H9 (cell line): Measurements from ENCODE around the gene MAP3K10. TPM values are rescaled to one million over a fixed set of nuclear protein-coding genes. Genes with fewer than 3 reads are reported as not detected.

ENCODE experiments used
- DNase-seq: peaks from one replicate; pipeline ENCODE4 v3.0.0-alpha.2; 2017
- H2AFZ ChIP-seq: one replicate; pipeline ENCODE4 v1.6.1; 2013; ENCODE audit warnings: mild to moderate bottlenecking, low read length, control low read depth, moderate library complexity
- H2AK5ac ChIP-seq: 2 replicates; pipeline ENCODE4 v1.6.1; 2013; ENCODE audit warnings: low read length, control low read depth, mixed read lengths; ENCODE audit not compliant: insufficient read length
- H2BK120ac ChIP-seq: one replicate; pipeline ENCODE4 v1.6.1; 2013; ENCODE audit warnings: low read depth, mild to moderate bottlenecking, low read length, control low read depth, inconsistent platforms; ENCODE audit not compliant: poor library complexity, severe bottlenecking
- H2BK12ac ChIP-seq: 2 replicates; pipeline ENCODE4 v1.6.1; 2013; ENCODE audit warnings: low read length, control low read depth, mixed read lengths, low read depth; ENCODE audit not compliant: insufficient read length
- H2BK15ac ChIP-seq: 2 replicates; pipeline ENCODE4 v1.6.1; 2013; ENCODE audit warnings: low read depth, low read length, control low read depth
- H2BK20ac ChIP-seq: one replicate; pipeline ENCODE4 v1.6.1; 2013; ENCODE audit warnings: low read depth, mild to moderate bottlenecking, low read length, control low read depth, inconsistent platforms; ENCODE audit not compliant: poor library complexity, severe bottlenecking
- H2BK5ac ChIP-seq: 2 replicates; pipeline ENCODE4 v1.6.1; 2013; ENCODE audit warnings: low read length, control low read depth, mixed read lengths; ENCODE audit not compliant: insufficient read length
- H3K14ac ChIP-seq: 2 replicates; pipeline ENCODE4 v1.6.1; 2013; ENCODE audit warnings: low read length, control low read depth; ENCODE audit not compliant: insufficient read depth
- H3K18ac ChIP-seq: 2 replicates; pipeline ENCODE4 v1.6.1; 2013; ENCODE audit warnings: low read depth, mild to moderate bottlenecking, mixed read lengths, low read length, control low read depth; ENCODE audit not compliant: insufficient read length
- H3K23ac ChIP-seq: 2 replicates; pipeline ENCODE4 v1.6.1; 2013; ENCODE audit warnings: low read length, control low read depth, mixed read lengths, low read depth; ENCODE audit not compliant: insufficient read length
- H3K23me2 ChIP-seq: 2 replicates; pipeline ENCODE4 v1.6.1; 2013; ENCODE audit warnings: low read depth, mild to moderate bottlenecking, mixed read lengths, low read length, control low read depth; ENCODE audit not compliant: insufficient read length, poor library complexity, severe bottlenecking
- H3K27ac ChIP-seq: 2 replicates; pipeline ENCODE4 v1.5.1; 2013; ENCODE audit warnings: low read length, control low read depth, mixed read lengths, low read depth; ENCODE audit not compliant: insufficient read length
- H3K27me3 ChIP-seq: 2 replicates; pipeline ENCODE4 v1.6.1; 2013; ENCODE audit warnings: low read length, control low read depth, inconsistent platforms; ENCODE audit not compliant: insufficient read depth
- H3K4ac ChIP-seq: 2 replicates; pipeline ENCODE4 v1.6.1; 2013; ENCODE audit warnings: low read depth, mild to moderate bottlenecking, control low read depth, inconsistent platforms, low read length, moderate library complexity
- H3K4me1 ChIP-seq: 2 replicates; pipeline ENCODE4 v1.6.1; 2013; ENCODE audit warnings: low read length, control low read depth, inconsistent platforms; ENCODE audit not compliant: insufficient read depth
- H3K4me2 ChIP-seq: 2 replicates; pipeline ENCODE4 v1.6.1; 2013; ENCODE audit warnings: low read length, control low read depth, mixed read lengths; ENCODE audit not compliant: insufficient read length, insufficient read depth
- H3K56ac ChIP-seq: 2 replicates; pipeline ENCODE4 v1.6.1; 2013; ENCODE audit warnings: low read depth, mild to moderate bottlenecking, mixed read lengths, low read length, control low read depth; ENCODE audit not compliant: insufficient read length
- H3K79me1 ChIP-seq: 2 replicates; pipeline ENCODE4 v1.6.1; 2013; ENCODE audit warnings: low read depth, mild to moderate bottlenecking, moderate library complexity, low read length, control low read depth, inconsistent platforms; ENCODE audit not compliant: insufficient read depth, poor library complexity, severe bottlenecking
- H3K79me2 ChIP-seq: 2 replicates; pipeline ENCODE4 v1.6.1; 2013; ENCODE audit warnings: low read length, control low read depth, inconsistent platforms; ENCODE audit not compliant: insufficient read depth
- H3K9ac ChIP-seq: 2 replicates; pipeline ENCODE4 v1.6.1; 2013; ENCODE audit warnings: low read length, control low read depth, mixed read lengths; ENCODE audit not compliant: insufficient read length; ENCODE audit errors: extremely low read depth
- H3K9me3 ChIP-seq: one replicate; pipeline ENCODE4 v1.6.1; 2013; ENCODE audit warnings: low read depth, low read length, inconsistent platforms; ENCODE audit not compliant: control insufficient read depth
- H3T11ph ChIP-seq: one replicate; pipeline ENCODE4 v1.6.1; 2013; ENCODE audit warnings: mild to moderate bottlenecking, low read length, control low read depth, inconsistent platforms
- H4K20me1 ChIP-seq: one replicate; pipeline ENCODE4 v1.6.1; 2013; ENCODE audit not compliant: control insufficient read depth, insufficient read length, insufficient read depth
- H4K5ac ChIP-seq: 2 replicates; pipeline ENCODE4 v1.6.1; 2013; ENCODE audit warnings: low read depth, mild to moderate bottlenecking, mixed read lengths, low read length, control low read depth; ENCODE audit not compliant: insufficient read length
- H4K8ac ChIP-seq: replicated peaks from 2 replicates; pipeline ENCODE4 v1.6.1; 2013; ENCODE audit warnings: low read length, control low read depth, mixed read lengths, low read depth; ENCODE audit not compliant: insufficient read length
- H4K91ac ChIP-seq: 2 replicates; pipeline ENCODE4 v1.6.1; 2013; ENCODE audit warnings: low read depth, mild to moderate bottlenecking, moderate library complexity, mixed read lengths, low read length, control low read depth; ENCODE audit not compliant: insufficient read length
- H3K27ac Mint-ChIP-seq, 3 experiments: 2 replicates in 2 of 3; 3 replicates in 1 of 3; pipeline ENCODE4 v1.8.0; 2020 to 2021; ENCODE audit warnings: mixed read lengths in 3 of 3, mild to moderate bottlenecking in 1 of 3, moderate library complexity in 1 of 3
- H3K27me3 Mint-ChIP-seq: 2 replicates; pipeline ENCODE4 v1.8.0; 2021; ENCODE audit warnings: low read depth, mild to moderate bottlenecking, moderate library complexity, mixed read lengths
- H3K36me3 Mint-ChIP-seq, 3 experiments: 2 replicates in 2 of 3; 3 replicates in 1 of 3; pipeline ENCODE4 v1.8.0; 2020 to 2021; ENCODE audit warnings: low read depth in 3 of 3, mixed read lengths in 3 of 3; ENCODE audit not compliant: insufficient read depth in 1 of 3
- H3K4me1 Mint-ChIP-seq, 2 experiments: 2 replicates each; pipeline ENCODE4 v1.8.0; 2020; ENCODE audit warnings: mixed read lengths in 2 of 2
- H3K4me3 Mint-ChIP-seq, 2 experiments: 2 replicates in 1 of 2; 3 replicates in 1 of 2; pipeline ENCODE4 v1.8.0; 2020 to 2021; ENCODE audit warnings: mild to moderate bottlenecking in 2 of 2, mixed read lengths in 2 of 2, moderate library complexity in 1 of 2
- H3K9me3 Mint-ChIP-seq, 2 experiments: 2 replicates in 1 of 2; 3 replicates in 1 of 2; pipeline ENCODE4 v1.8.0; 2020; ENCODE audit warnings: mild to moderate bottlenecking in 2 of 2, mixed read lengths in 2 of 2, moderate library complexity in 1 of 2
- CTCF ChIP-seq: fragments of 200-600 bp; sonication (generic); conservative IDR thresholded peaks from 3 replicates; pipeline ENCODE4 v1.8.0; 2021; ENCODE audit warnings: antibody characterized with exemption, mild to moderate bottlenecking
- WGBS: extraction: QIAGEN DNeasy Blood & Tissue Kit; methylation state at CpG from one replicate; pipeline ENCODE4 v1.1.7; 2013; ENCODE audit warnings: missing lambda C conversion rate, low lambda C conversion rate, mixed read lengths; ENCODE audit not compliant: insufficient read length; ENCODE audit errors: extremely low coverage; 5-methylcytosine and 5-hydroxymethylcytosine counted together
- total RNA-seq: library from RNA; stranded (reverse); gene quantifications from 2 replicates; pipeline ENCODE4 v1.2.1, GENCODE V29; 2021

The MAP3K10 gene
- total RNA-seq, 1 experiment from 2014 or later = 19.0 TPM

GRCh38 chr19:40254714-40255418 lies 63.6 kb downstream of the MAP3K10 start:
- Mint-ChIP-seq H3K9me3 (no peaks in the 10 kb centered on the region), H3K36me3 (peaks cover 19 to 51% (median 41%) of the 10 kb centered on the region in 3 experiments), H3K4me3 (no peak overlapping the region; a peak in 1 of 5 replicates), H3K27me3 (no peaks in the 10 kb centered on the region), H3K4me1 (peaks cover 16 to 19% of the 10 kb centered on the region in 2 experiments), H3K27ac (peak overlapping the region in 1 of 3 experiments; percentile 23; a peak in 1 of 7 replicates)
- no CpG with 5 or more reads among the region's 16 CpGs for WGBS
- H3K4ac ChIP-seq = no peak overlapping the region
- no peak overlapping the region for H2BK120ac ChIP-seq
- H4K20me1 ChIP-seq = peaks cover 2% of the 10 kb centered on the region
- peaks cover 2% of the 10 kb centered on the region; the same call in 1 of the 2 replicates for H3K4me1 ChIP-seq
- no peak overlapping the region for H4K8ac ChIP-seq
- no peak overlapping the region for H3K18ac ChIP-seq
- no peaks in the 10 kb centered on the region for H3K79me1 ChIP-seq
- no peak overlapping the region for H3K9ac ChIP-seq
- no peak overlapping the region for H3K4me2 ChIP-seq
- H2AFZ ChIP-seq = no peak overlapping the region
- H3T11ph ChIP-seq = no peak overlapping the region
- H4K5ac ChIP-seq = no peak overlapping the region
- no peak overlapping the region for H2BK5ac ChIP-seq
- no peak overlapping the region for H4K91ac ChIP-seq
- no peak overlapping the region for H3K23ac ChIP-seq
- no peak overlapping the region for H2AK5ac ChIP-seq
- no peak for TF ChIP-seq CTCF
- H3K56ac ChIP-seq = no peak overlapping the region
- H2BK12ac ChIP-seq = no peak overlapping the region
- H3K23me2 ChIP-seq = no peaks in the 10 kb centered on the region
- H3K14ac ChIP-seq = no peak overlapping the region
- H3K27me3 ChIP-seq = no peaks in the 10 kb centered on the region
- no peaks in the 10 kb centered on the region for H3K79me2 ChIP-seq
- H2BK20ac ChIP-seq = no peak overlapping the region
- no peak overlapping the region for H3K27ac ChIP-seq
- H2BK15ac ChIP-seq = no peak overlapping the region
- no peak for DNase-seq
- no peaks in the 10 kb centered on the region for H3K9me3 ChIP-seq
